ENCODE results near the gene RTF2. TPM values are rescaled to one million over a fixed set of nuclear protein-coding genes. Genes with fewer than 3 reads are reported as not detected.

Gene RTF2
- total RNA-seq, 4 donors from 2014 or later: 69.1 to 88.8 (median 77.5) TPM

- Histone ChIP-seq H3K4me1 (no peaks in the 10 kb centered on the region), H3K4me3 (no peak overlapping the region), H3K27me3 (no peaks in the 10 kb centered on the region), H3K27ac (no peak overlapping the region), H3K36me3 (no peaks in the 10 kb centered on the region), H3K9me3 (no peaks in the 10 kb centered on the region)
- DNase-seq: no peak
- TF ChIP-seq CTCF (IDR thresholded peaks at IDR 0.05 in 4 of 5, conservative IDR thresholded peaks at IDR 0.05 in 1 of 5): no peak
- no peak for ATAC-seq
- in situ Hi-C loops (cut with MboI; ENCODE audit: low sequenced_read_pairs in 4 of 4) (no loop called here), intact Hi-C loops (cut with DNase I; ENCODE audit: low total_unique reads) (no loop called here)
These were observed 37.7 kb downstream of the RTF2 start for GRCh38 chr20:56506103-56506502.

GRCh38 chr20:56511926-56512325, 43.5 kb downstream of the RTF2 start:
- peaks cover 0 to 24% of the 10 kb centered on the region in 2 donors for H3K36me3 ChIP-seq
- in situ Hi-C loops (cut with MboI; ENCODE audit: low sequenced_read_pairs in 4 of 4): no loop called here
- TF ChIP-seq POLR2A (IDR thresholded peaks at IDR 0.05) (no peak), CTCF (IDR thresholded peaks at IDR 0.05 in 4 of 5, conservative IDR thresholded peaks at IDR 0.05 in 1 of 5) (no peak)
- H3K4me1 ChIP-seq: no peaks in the 10 kb centered on the region
- H3K27ac ChIP-seq: no peak overlapping the region
- no peak for DNase-seq
- intact Hi-C loops (cut with DNase I; ENCODE audit: low total_unique reads): no loop called here
- H3K9me3 ChIP-seq: no peaks in the 10 kb centered on the region
- no peaks in the 10 kb centered on the region for H3K27me3 ChIP-seq
- no peak overlapping the region for H3K4me3 ChIP-seq
- no peak for ATAC-seq

- H3K4me1 ChIP-seq: no peaks in the 10 kb centered on the region
- no peak for DNase-seq
- no peak for TF ChIP-seq POLR2A (IDR thresholded peaks at IDR 0.05)
- no peak for TF ChIP-seq CTCF (IDR thresholded peaks at IDR 0.05 in 4 of 5, conservative IDR thresholded peaks at IDR 0.05 in 1 of 5)
- no peak overlapping the region for H3K4me3 ChIP-seq
- peaks cover 0 to 39% of the 10 kb centered on the region in 2 donors for H3K36me3 ChIP-seq
- in situ Hi-C loops (cut with MboI; ENCODE audit: low sequenced_read_pairs in 4 of 4): no loop called here
- ATAC-seq: no peak
- no peaks in the 10 kb centered on the region for H3K9me3 ChIP-seq
- H3K27me3 ChIP-seq: no peaks in the 10 kb centered on the region
- H3K27ac ChIP-seq: no peak overlapping the region
- intact Hi-C loops (cut with DNase I; ENCODE audit: low total_unique reads): no loop called here
These were observed 45.0 kb downstream of the RTF2 start for GRCh38 chr20:56513161-56514150.

- ATAC-seq (no peak), DNase-seq (no peak)
- intact Hi-C loops (cut with DNase I; ENCODE audit: low total_unique reads) (no loop called here), in situ Hi-C loops (cut with MboI; ENCODE audit: low sequenced_read_pairs in 4 of 4) (no loop called here)
- no peak overlapping the region for H3K4me3 ChIP-seq
- TF ChIP-seq CTCF (IDR thresholded peaks at IDR 0.05 in 4 of 5, conservative IDR thresholded peaks at IDR 0.05 in 1 of 5) (no peak), POLR2A (IDR thresholded peaks at IDR 0.05) (no peak)
- H3K4me1 ChIP-seq: no peaks in the 10 kb centered on the region
- H3K36me3 ChIP-seq: peaks cover 0 to 62% of the 10 kb centered on the region in 2 donors
- H3K9me3 ChIP-seq: peaks cover 0 to 7% (median 0%) of the 10 kb centered on the region in 3 donors
- no peaks in the 10 kb centered on the region for H3K27me3 ChIP-seq
- no peak overlapping the region for H3K27ac ChIP-seq
These were observed 48.2 kb downstream of the RTF2 start for GRCh38 chr20:56516631-56517030.
